K562 treated with DMSO at 1 percent for 4 hours (cell line): ENCODE measurements around the gene ZNF865. TPM values are rescaled to one million over a fixed set of nuclear protein-coding genes. Genes with fewer than 3 reads are reported as not detected.

Source experiments
- total RNA-seq: library from RNA; unstranded; fragments of 300-600 nt; gene quantifications from 2 replicates; pipeline ENCODE4 v1.2.3, GENCODE V29; 2022; ENCODE audit not compliant: insufficient read depth

The ZNF865 gene
- total RNA-seq: 28.3 and 33.7 TPM in 2 replicates

DNA sequence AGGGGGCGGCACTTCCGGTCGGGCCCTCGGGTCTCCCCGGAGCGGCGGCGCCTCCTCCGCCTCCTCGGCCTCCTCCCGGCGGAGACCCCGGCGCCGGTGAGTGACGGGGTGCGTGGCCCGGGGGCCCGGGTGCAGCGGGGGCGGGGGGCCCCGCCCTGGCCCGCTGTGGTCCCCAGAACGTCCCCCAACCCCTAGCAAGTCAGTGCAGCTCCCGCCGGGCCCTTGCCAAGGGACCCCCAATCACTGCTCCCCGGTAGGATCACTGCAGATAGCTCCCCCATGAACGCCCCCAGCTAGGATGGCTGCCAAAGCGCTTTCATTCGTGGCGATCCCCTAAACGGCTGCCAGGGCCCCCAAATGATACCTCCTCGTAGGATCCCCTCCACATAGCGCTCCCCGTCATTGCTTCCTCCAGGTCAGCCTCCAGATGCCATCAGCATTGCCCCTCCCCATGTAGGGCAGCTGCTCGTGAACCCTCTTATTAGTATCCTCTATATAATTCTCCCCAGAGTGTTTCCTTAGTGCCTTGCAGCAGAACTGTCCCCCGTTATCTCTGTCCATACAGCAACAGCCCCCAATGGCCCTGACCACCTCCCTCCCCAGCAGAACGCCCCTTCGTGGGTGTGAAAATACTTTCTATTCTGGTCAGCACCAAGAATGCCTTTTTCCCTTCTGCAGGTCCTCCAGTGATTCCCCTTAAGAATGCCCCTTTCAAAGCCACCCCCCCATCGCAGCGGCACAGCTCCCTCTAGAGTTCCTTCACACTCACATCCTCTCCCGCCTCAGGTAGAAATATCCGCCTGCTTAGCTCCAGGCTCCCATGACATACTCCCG, at the start of gene ZNF865:
Gene ZNF865 (plus strand): TSS at position 11 of the 834 bp plus-strand sequence. CDS start 7,972 bp downstream, outside the sequence.

DNA sequence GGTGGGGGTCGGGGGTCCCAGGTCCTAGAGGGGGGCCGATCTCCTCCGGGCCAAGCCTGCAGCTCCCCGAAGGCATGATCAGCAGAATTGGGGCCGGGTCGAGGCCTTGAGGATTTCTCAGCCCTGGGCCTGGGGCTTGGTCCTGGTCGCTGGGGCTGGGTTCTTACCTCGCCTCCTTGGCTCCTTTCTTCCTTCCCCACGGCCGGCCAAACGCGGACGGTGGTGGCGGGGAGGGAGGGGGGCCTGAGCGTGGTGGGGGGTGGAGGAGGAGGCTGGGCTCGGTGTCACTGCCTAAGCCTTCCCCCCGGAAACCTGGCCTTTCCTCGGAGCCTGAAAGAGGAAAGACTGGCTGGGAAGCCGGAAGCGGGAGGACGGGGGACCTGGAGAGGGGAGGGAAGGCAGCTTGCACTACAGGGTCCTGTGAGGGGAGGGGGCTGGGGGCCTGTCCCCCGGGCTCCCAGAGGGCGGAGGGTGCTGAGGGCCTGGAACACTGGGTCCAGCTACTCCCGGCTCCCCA, 24.8 kb upstream of the ZNF865 start, which contains the start of gene ZNF579:
Gene ZNF579 (minus strand): TSS at position 221 of the 517 bp plus-strand sequence. CDS start 1,209 bp downstream, outside the sequence.

DNA sequence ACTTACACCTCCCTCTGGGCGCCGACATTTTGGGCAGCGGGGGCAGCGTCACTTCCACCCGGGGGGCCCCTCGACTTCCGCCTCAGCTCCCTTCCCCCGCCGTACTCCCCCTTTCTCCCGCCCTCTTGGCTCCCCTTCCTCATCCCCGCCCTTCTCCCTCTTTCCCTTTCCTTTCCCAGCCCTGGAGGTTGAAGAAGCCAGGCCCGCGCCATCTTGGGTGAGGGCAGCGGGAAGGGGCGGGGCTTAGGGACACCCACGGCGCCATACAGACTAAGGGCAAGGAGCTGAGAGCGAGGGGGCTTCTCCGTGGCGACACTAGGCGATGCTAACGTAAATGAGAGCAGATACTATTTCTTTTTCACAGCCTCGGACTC, 6.0 kb upstream of the ZNF865 start, which contains the start of gene FIZ1:
Gene FIZ1 (minus strand): TSS at position 50 of the 374 bp plus-strand sequence. CDS start 1,652 bp downstream, outside the sequence.

DNA sequence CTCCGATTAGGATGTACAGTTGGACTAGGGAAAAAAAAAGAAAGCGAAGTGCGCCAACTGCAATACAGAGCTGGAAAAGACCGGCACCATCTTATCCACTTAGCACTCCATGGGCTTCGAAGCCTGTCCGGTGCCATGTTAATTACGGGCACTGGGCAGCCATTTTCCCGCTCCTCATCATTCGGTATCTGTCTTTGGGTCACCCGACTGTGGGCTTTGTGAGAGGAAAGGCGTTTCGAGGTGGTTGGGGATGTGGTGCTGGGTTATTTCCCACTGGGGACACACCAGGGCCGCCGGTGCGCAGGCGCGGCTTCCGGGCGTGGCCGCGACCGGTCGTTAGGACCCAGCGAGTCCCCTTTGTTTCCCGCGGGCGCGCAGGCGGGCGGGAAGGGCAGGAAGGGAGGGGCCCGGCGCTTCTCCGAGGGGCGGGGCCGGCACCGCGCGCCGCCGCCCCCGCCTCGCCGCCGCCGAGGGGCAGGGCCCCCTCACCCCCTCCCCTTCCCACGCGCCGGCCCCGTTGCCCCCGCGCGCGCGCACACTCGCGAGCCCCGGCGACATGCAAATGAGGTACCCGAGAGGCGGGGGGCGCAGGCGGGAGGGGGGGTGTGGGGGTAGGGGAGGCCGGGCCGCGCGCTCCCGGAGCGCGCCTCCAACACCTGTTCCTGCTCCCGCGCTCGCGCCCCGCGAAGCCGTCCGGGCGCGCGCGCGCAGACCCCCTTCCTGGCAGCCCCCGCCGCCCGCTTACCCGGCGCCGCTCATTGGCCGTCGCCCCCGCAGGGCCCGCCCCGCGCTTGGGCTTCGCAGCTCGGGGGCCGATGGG, 5.4 kb upstream of the ZNF865 start, which contains the start of gene ZNF524:
Gene ZNF524 (plus strand): TSS at position 447 of the 820 bp plus-strand sequence. CDS start 1,825 bp downstream, outside the sequence.

DNA sequence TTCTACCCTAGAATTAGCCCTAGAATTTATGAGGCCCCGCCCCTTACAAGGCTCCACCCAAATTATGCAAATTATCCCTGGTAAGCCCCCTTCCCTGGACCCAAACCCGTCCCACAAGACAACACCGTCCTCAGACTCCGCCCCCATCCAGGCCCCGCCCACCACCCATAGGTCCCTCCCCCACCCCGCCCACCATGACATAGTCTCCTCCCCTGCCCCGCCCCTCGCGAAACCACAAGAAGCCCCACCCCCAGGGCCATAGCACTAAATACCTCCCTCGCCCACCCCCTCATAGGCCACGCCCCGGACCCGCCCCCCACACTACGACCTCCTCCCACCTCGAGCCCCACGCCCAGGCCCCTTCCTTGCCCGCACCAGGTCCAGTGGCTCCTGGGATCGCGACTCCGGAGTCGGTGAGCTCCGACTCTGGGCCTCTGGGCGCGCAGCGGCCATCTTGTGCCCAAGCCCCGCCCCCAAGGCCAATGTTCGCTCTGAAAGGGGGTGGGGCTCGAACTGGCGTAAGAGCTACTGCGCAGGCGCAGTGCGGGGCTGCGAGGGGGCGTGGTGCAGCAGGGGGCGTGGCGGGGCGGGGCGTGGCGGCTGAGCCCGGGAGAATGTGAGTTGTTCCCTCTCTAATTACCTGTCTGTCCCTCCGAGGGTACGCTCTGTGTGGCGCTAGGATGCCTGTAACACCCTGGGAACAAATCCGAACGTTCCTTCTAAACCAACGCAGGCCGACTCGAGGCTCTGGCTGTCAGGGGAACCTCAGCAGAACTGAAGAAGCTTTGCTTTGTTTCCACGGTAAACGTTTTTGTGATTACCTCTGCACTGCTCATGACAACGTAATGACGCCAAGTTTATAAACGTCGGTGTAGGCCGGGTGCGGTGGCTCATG, 18.9 kb downstream of the ZNF865 start, which contains the start of gene ZNF784:
Gene ZNF784 (minus strand): TSS at position 458 of the 895 bp plus-strand sequence. CDS start 5 bp downstream, at position 453.

DNA sequence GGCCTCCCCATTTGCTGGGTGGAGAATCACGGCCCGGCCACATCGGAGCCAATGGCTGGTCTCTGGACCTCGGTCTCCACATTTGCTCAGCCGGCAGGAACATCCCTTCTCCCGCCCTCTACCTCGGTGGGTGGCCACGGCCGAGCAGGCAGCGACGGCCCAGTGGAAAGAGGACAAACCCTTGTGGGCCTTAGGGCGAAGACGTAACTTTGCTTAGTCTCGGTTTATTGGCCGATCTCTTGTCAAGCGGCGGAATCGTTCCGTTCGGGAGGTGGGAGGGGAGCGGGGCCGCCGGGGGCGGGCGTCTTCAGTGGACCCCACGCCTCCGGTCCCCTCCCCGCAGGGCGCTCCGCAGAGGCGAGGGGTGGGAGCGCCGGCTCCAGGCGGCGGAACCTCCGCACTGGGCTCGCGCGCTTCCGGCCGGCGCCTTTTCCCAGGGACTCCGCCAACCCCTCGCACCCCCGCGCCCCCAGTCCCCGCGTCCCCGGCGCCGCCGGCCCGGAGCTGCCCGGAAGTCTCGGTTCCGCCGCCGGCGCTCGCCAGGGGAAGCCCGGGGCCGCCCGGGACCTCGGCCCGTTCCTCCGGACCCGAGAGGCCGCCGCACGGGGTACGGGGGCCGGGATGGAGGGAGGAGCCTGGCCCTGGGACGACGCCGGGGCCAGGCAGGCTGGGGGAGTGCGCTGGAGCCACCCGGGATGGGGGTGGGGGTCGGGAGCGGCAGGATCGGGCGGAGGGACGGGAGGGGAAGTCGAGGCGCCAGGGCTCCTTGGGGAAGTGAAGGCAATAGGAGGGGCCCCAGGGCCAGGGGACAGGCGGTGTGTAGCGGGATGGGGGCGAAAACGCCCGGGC, 35.4 kb downstream of the ZNF865 start, which contains the start of gene ZNF580:
Gene ZNF580 (plus strand): TSS at position 426 of the 849 bp plus-strand sequence. CDS start 1,507 bp downstream, outside the sequence.

DNA sequence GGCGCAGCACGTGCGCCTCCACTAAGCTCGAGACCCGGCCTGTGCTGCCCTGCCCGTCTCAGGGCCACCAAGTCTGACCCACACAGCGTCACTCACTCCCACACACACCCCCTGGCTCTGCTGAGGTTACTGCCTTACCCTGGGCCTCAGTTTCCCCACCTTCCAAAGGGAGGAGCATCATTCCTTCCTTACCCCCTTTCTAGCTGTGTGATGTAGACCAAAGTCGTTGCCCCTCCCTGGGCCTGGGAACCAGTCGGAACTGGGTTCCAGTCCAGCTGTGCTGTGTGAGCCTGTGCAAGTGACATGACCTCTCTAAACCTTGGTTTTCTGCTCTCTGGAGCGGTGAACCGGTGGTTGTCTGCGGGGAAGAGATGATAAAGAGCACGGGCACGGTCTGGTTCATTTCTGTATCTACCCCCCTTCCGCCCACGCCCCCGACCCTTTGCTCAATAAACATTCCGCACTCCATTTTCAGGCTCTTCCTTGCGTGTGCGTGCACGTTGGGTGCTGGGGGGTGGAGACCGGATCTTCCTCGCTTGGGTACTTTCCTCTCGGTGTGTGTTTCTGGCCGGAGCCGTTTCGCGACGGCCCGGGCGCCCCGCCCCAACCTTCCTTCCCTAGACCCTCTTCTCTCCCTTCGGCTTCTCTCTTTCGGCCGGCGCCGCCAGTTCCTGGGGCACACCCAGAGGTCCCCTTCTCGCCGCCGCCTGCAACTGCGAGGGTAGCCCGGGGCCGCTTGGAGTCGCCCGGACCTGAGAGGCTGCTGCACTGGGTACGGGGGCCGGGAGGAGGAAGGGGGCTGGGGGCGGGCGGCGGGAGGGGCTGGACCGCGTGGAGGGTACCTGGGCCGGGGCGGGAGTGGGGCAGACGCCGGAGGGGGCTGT, 37.8 kb downstream of the ZNF865 start, which contains the start of gene ZNF581:
Gene ZNF581 (plus strand): TSS at position 647 of the 884 bp plus-strand sequence. CDS start 923 bp downstream, outside the sequence.

DNA sequence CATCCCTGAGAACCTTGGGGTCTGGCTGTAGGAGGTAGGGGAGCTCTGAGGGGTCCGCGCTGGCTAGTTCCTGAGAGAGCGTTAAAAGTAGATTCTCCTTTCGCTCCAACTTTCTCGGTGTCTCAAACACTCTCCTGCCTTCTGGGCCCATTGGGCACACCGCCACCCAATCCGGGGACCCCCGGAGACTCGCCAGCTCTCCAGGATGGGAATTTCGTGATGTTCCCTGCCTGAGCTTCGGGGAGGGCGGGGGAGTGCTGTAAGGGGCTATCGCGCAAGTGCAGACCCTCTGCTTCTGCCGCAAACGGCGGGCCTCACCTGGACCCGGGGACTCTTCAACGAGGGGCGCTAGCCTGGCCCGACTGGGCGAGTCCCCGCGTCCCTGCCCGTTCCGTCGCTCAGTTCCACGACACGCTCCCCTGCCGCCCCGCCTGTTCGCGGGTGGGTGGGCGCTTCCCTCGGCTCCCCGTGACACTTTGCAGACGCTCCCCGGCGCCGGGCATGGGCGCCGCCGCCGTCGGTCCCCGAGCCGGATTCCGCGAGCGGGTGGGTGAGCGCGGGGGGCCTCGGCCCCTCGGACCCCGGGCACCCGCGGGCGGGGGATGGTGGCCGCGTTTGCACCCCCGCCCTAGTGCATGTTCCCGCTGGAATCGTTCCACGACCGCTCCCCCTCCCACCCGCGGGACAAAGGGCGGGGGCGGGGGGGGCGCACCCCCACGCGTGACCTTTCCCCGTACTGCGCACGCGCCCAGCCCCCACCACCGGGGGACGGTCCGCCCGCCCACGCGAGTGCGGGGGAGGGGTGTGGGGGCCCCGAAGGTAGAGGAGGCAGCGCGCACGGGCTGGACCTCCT, 42.5 kb downstream of the ZNF865 start, which contains the start of gene CCDC106:
Gene CCDC106 (plus strand): TSS at position 481 of the 853 bp plus-strand sequence. CDS start 835 bp downstream, outside the sequence.

DNA sequence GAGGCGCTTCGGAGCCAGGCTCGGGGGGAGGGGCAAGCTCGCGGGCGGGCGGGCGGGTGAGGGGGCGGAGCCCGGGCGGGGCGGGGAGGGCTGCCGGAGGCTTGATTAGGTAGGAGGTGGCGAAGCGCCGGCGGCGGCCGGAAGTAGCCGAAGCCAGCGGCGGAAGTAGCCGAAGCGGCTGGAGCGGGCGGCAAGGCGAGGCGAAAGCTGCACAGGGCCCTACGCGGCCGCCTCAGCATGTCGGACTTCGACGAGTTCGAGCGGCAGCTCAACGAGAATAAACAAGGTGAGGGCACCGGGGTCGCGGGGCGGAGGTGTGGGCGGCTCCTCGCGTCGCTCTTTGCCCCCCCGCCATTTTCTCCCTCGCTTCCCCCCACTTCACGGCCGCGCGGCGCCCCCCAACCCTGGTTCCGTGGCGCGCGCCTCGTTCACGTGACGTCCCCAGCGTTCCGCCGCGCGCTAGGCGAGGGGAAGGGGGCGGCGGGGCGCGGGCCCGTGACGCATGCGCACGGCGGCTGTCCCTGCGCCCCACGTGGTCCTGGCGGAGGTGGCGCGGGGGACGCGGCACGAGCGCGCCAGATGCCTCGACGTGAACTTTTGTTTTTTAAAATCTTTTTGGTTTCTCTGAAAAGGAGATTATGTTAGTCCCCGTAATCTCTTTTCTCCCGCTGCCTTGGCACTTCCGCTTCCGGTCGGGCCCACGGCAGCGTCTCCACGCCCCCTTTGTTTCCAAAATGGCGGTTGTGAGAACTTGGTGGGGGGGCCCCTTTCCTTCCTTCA, 49.6 kb downstream of the ZNF865 start, which contains the start of gene U2AF2:
Gene U2AF2 (plus strand): TSS at position 168 of the 780 bp plus-strand sequence. CDS start 70 bp downstream, at position 238.

Other genes with a start within 250 kb of the ZNF865 start
- gene GARIN5B, start 242.4 kb upstream of the ZNF865 start, total RNA-seq: not detected in 2 replicates
- gene IL11, start 235.2 kb upstream of the ZNF865 start, total RNA-seq: not detected in 2 replicates
- not detected in 2 replicates for gene TMEM190, start 228.8 kb upstream of the ZNF865 start, total RNA-seq
- gene TMEM238, start 221.4 kb upstream of the ZNF865 start, total RNA-seq: 6.7 and 8.7 TPM in 2 replicates
- 3,550 and 3,674 TPM in 2 replicates for gene RPL28, start 219.7 kb upstream of the ZNF865 start, total RNA-seq
- gene UBE2S, start 197.9 kb upstream of the ZNF865 start, total RNA-seq: 377 and 436 TPM in 2 replicates
- gene SHISA7, start 162.3 kb upstream of the ZNF865 start, total RNA-seq: not detected in 2 replicates
- 94.9 and 118 TPM in 2 replicates for gene ISOC2, start 144.0 kb upstream of the ZNF865 start, total RNA-seq
- gene C19orf85, start 140.9 kb upstream of the ZNF865 start, total RNA-seq: not detected in 2 replicates
- gene ZNF628, start 129.0 kb upstream of the ZNF865 start, total RNA-seq: 10.4 and 18.8 TPM in 2 replicates
- 37.1 and 38.8 TPM in 2 replicates for gene NAT14, start 120.5 kb upstream of the ZNF865 start, total RNA-seq
- 0.25 TPM in 1 of 2 replicates, not detected in the other for gene SSC5D, start 117.2 kb upstream of the ZNF865 start, total RNA-seq
- not detected in 2 replicates for gene SBK2, start 68.5 kb upstream of the ZNF865 start, total RNA-seq
- not detected in 2 replicates for gene SBK3, start 60.1 kb upstream of the ZNF865 start, total RNA-seq
- 12.2 and 14.3 TPM in 2 replicates for gene ZNF579, start 24.8 kb upstream of the ZNF865 start, total RNA-seq
- gene FIZ1, start 6.1 kb upstream of the ZNF865 start, total RNA-seq: 13.4 and 17.2 TPM in 2 replicates
- 34.2 and 37.8 TPM in 2 replicates for gene ZNF524, start 5.4 kb upstream of the ZNF865 start, total RNA-seq
- gene ZNF784, start 18.9 kb downstream of the ZNF865 start, total RNA-seq: 5.5 and 6.5 TPM in 2 replicates
- gene ZNF580, start 35.4 kb downstream of the ZNF865 start, total RNA-seq: 52.4 and 60.5 TPM in 2 replicates
- 57.6 and 69.0 TPM in 2 replicates for gene ZNF581, start 38.0 kb downstream of the ZNF865 start, total RNA-seq
- 30.7 and 33.6 TPM in 2 replicates for gene CCDC106, start 42.6 kb downstream of the ZNF865 start, total RNA-seq
- 167 and 168 TPM in 2 replicates for gene U2AF2, start 49.4 kb downstream of the ZNF865 start, total RNA-seq
- 100 and 102 TPM in 2 replicates for gene EPN1, start 69.6 kb downstream of the ZNF865 start, total RNA-seq
- gene NLRP9, start 132.8 kb downstream of the ZNF865 start, total RNA-seq: not detected in 2 replicates
- gene RFPL4A, start 153.4 kb downstream of the ZNF865 start, total RNA-seq: 1.7 and 2.4 TPM in 2 replicates
- not detected in 2 replicates for gene RFPL4AL1, start 163.5 kb downstream of the ZNF865 start, total RNA-seq
- 0.33 and 0.83 TPM in 2 replicates for gene NLRP11, start 226.4 kb downstream of the ZNF865 start, total RNA-seq
- 0.59 and 1.3 TPM in 2 replicates for gene NLRP4, start 230.9 kb downstream of the ZNF865 start, total RNA-seq